Stomach (tissue), 9 donors: Measurements from ENCODE around the gene CKLF. TPM values are rescaled to one million over a fixed set of nuclear protein-coding genes. Genes with fewer than 3 reads are reported as not detected.

Source experiments
- DNase-seq, 2 donors: peaks; one replicate each; pipeline versions ENCODE4 v3.0.0 to v3.0.0-alpha.2; 2013 to 2019
- H3K27ac ChIP-seq, 5 donors: fragments of 200-600 bp in 4 of 5; sonication (generic) in 4 of 5; one replicate each; pipeline ENCODE4 v1.5.1; 2013 to 2019; ENCODE audit warnings: mild to moderate bottlenecking in 1 of 5, moderate library complexity in 1 of 5
- H3K27me3 ChIP-seq, 3 donors: fragments of 200-600 bp; sonication (generic); one replicate each; pipeline ENCODE4 v1.5.1; 2017 to 2019; ENCODE audit warnings: mixed run types in 1 of 3
- H3K36me3 ChIP-seq, 4 donors: fragments of 200-600 bp; sonication (generic); 1 replicate in 3 of 4; 2 replicates in 1 of 4; pipeline ENCODE4 v1.5.1; 2016 to 2019
- H3K4me1 ChIP-seq, 4 donors: fragments of 200-600 bp; sonication (generic); one replicate each; pipeline ENCODE4 v1.5.1; 2016 to 2019
- H3K4me3 ChIP-seq, 4 donors: fragments of 200-600 bp; sonication (generic) in 3 of 4; one replicate each; pipeline ENCODE4 v1.5.1; 2016 to 2019; ENCODE audit warnings: mild to moderate bottlenecking in 1 of 4
- H3K9me3 ChIP-seq, 4 donors: fragments of 200-600 bp; sonication (generic); one replicate each; pipeline ENCODE4 v1.5.1; 2016 to 2019
- EP300 ChIP-seq: sonication (generic); formaldehyde crosslinking; IDR thresholded peaks from one replicate; pipeline ENCODE4 v1.6.1; 2017; ENCODE audit warnings: antibody characterized with exemption
- POLR2A ChIP-seq, 4 donors: fragments of 450-650 bp; IDR thresholded peaks; one replicate each; pipeline ENCODE4 v1.6.1; 2016; ENCODE audit warnings: antibody characterized with exemption in 4 of 4, control low read depth in 2 of 4, mild to moderate bottlenecking in 1 of 4, moderate library complexity in 1 of 4
- POLR2AphosphoS5 ChIP-seq, 3 donors: sonication (generic); formaldehyde crosslinking; IDR thresholded peaks; one replicate each; pipeline ENCODE4 v1.6.1; 2016; ENCODE audit warnings: antibody characterized with exemption in 3 of 3
- WGBS, 5 donors: extraction: QIAGEN DNeasy Blood & Tissue Kit in 3 of 5; methylation state at CpG; one replicate each; pipeline versions ENCODE4 v1.1.5 to v1.1.7; 2013 to 2018; 5-methylcytosine and 5-hydroxymethylcytosine counted together
- intact Hi-C: fragments of 100-400 bp; cut with DNase I; formaldehyde crosslinking; loops from one replicate; pipeline ENCODE4 v1.15.1; 2023; ENCODE audit warnings: low total_unique reads
- polyA plus RNA-seq, 3 donors: library from polyadenylated mRNA; stranded (reverse); fragments of 200-250 nt; gene quantifications; one replicate each; pipeline ENCODE4 v1.2.3, GENCODE V29; 2013
- total RNA-seq, 5 donors: library from RNA; depleted of rRNA; stranded (reverse); fragments of >200 nt; gene quantifications; one replicate each; pipeline versions ENCODE4 v1.1.0 to v1.2.3, GENCODE V29; 2014 to 2016
- TF ChIP-seq, protein P1 (sequence below), 7 experiments: fragments of 450-650 bp in 4 of 7; fragments of 200-600 bp in 3 of 7; sonication (generic) in 3 of 7; IDR thresholded peaks; one replicate each; pipeline ENCODE4 v1.5.1; 2016 to 2019; ENCODE audit warnings: antibody characterized with exemption in 7 of 7, control low read depth in 2 of 7, mild to moderate bottlenecking in 1 of 7
- donor health status: healthy with polysubstance abuse.
- donor health status: Bipolar disorder and iron deficiency.
- donor health status: healthy.

CKLF gene
- total and polyA plus RNA-seq, 8 donors: 4.1 to 35.7 (median 25.2) TPM; not detected in 1

DNA sequence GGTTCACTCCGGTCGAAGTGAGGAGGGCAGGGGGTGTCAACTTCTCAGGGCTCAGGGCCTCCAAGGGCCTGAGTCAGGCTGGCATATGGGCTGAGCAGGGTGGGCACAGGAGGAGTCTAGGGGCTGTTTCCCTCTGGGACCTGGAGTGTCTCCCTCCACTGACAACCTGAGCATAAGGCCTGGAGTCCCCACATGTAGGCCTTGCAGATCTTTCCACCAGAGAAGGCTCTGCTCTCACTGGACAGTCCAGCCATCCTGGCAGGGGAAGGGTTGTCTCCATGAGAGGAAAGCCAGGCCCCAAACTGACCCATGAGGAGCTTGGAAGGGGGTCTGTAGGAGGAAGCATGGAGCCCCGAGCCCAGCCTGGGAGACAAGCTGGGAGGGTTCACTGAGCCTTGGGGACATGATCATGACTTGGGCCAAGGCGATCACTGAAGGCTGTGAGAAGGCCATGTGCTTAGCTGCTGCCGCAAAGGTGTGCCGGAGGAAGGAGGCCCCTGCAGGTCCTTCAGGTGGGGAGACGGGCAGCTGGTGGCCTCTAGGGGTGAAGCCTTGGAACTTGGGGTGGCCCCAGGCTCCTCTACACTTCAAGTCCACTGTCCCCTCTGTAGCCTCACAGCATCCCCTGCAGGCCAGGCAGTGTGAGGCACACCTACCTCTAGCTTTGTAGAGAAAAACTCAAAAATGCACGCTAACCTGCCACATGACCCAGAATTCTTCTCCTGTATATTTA lies 36.8 kb downstream of the CKLF start:
- TF ChIP-seq POLR2A (IDR thresholded peaks at IDR 0.05) (no peak), POLR2AphosphoS5 (IDR thresholded peaks at IDR 0.05) (no peak), EP300 (no peak)
- TF ChIP-seq, protein P1, sequence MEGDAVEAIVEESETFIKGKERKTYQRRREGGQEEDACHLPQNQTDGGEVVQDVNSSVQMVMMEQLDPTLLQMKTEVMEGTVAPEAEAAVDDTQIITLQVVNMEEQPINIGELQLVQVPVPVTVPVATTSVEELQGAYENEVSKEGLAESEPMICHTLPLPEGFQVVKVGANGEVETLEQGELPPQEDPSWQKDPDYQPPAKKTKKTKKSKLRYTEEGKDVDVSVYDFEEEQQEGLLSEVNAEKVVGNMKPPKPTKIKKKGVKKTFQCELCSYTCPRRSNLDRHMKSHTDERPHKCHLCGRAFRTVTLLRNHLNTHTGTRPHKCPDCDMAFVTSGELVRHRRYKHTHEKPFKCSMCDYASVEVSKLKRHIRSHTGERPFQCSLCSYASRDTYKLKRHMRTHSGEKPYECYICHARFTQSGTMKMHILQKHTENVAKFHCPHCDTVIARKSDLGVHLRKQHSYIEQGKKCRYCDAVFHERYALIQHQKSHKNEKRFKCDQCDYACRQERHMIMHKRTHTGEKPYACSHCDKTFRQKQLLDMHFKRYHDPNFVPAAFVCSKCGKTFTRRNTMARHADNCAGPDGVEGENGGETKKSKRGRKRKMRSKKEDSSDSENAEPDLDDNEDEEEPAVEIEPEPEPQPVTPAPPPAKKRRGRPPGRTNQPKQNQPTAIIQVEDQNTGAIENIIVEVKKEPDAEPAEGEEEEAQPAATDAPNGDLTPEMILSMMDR (IDR thresholded peaks at IDR 0.05): peak in 2 of 7 experiments; percentile 37 to 39
- 88 to 98% (median 92%) methylated on average over 7 to 8 of the region's 8 CpGs for WGBS, 5 donors
- H3K4me3 ChIP-seq: no peak overlapping the region
- H3K27ac ChIP-seq: no peak overlapping the region
- intact Hi-C loops: no loop called here
- H3K36me3 ChIP-seq: peaks cover 0 to 10% (median 4%) of the 10 kb centered on the region in 4 donors
- DNase-seq: peak; percentile 45 to 55
- peaks cover 0 to 11% (median 0%) of the 10 kb centered on the region in 4 donors for H3K4me1 ChIP-seq
- no peaks in the 10 kb centered on the region for H3K27me3 ChIP-seq
- peaks cover 0 to 4% (median 0%) of the 10 kb centered on the region in 4 donors for H3K9me3 ChIP-seq

DNA sequence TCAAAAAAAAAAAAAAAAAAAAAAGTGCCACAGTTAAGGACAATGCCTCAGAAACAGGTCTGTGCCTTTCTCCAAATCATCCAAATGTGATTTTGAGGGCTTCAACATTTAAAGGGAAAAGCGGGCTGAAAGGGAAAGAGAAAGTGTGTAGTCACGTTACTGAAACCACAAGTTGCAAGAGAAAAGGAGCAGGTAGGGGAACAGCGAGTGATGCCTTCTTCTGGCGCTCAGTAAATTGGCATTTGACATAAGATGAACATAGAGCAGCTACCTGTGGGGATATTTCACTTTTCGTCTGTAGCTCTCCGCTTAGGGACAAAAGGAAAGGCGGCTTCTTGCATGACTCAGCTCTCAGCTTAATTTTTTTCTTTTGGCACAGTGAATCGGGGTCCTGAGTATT lies 37.9 kb downstream of the CKLF start:
- WGBS, 5 donors: 75 to 78% (median 76%) methylated on average over 8 of the region's 8 CpGs
- Histone ChIP-seq H3K4me1 (peaks cover 0 to 11% (median 0%) of the 10 kb centered on the region in 4 donors), H3K36me3 (peaks cover 0 to 10% (median 4%) of the 10 kb centered on the region in 4 donors), H3K9me3 (peaks cover 0 to 4% (median 0%) of the 10 kb centered on the region in 4 donors), H3K4me3 (peak overlapping the region in 1 of 4 donors; percentile 10), H3K27ac (no peak overlapping the region), H3K27me3 (no peaks in the 10 kb centered on the region)
- intact Hi-C loops: no loop called here
- DNase-seq: no peak
- TF ChIP-seq, protein P1 (IDR thresholded peaks at IDR 0.05): no peak
- TF ChIP-seq POLR2A (IDR thresholded peaks at IDR 0.05): no peak
- no peak for TF ChIP-seq POLR2AphosphoS5 (IDR thresholded peaks at IDR 0.05)

DNA sequence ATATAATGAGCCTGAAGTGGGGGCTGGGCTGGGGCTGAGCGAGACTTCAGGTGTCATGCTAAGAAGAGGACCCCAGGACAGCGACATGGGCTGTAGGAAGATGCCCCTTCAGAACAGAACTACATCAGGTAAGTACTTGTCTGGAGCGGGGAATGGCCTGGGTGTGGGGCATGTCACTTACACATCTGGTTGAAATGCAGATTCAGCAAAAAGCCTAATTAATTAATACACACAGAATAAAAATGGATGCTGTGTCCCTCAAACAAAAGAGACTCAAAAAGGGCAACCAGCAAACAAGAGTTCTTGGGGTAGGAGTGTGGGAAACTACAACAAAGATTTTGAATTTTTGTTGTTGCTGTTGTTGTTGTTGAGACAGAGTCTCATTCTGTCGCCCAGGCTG lies 38.6 kb downstream of the CKLF start:
- Histone ChIP-seq H3K36me3 (peaks cover 0 to 8% (median 4%) of the 10 kb centered on the region in 4 donors), H3K27me3 (no peaks in the 10 kb centered on the region), H3K27ac (no peak overlapping the region), H3K9me3 (peaks cover 0 to 4% (median 0%) of the 10 kb centered on the region in 4 donors), H3K4me1 (peaks cover 0 to 7% (median 0%) of the 10 kb centered on the region in 4 donors), H3K4me3 (no peak overlapping the region)
- intact Hi-C loops: no loop called here
- no peak for DNase-seq
- TF ChIP-seq EP300 (no peak), POLR2AphosphoS5 (IDR thresholded peaks at IDR 0.05) (no peak), POLR2A (IDR thresholded peaks at IDR 0.05) (no peak)
- TF ChIP-seq, protein P1 (IDR thresholded peaks at IDR 0.05): no peak
- 84 to 96% (median 94%) methylated on average over 4 of the region's 4 CpGs for WGBS, 5 donors

DNA sequence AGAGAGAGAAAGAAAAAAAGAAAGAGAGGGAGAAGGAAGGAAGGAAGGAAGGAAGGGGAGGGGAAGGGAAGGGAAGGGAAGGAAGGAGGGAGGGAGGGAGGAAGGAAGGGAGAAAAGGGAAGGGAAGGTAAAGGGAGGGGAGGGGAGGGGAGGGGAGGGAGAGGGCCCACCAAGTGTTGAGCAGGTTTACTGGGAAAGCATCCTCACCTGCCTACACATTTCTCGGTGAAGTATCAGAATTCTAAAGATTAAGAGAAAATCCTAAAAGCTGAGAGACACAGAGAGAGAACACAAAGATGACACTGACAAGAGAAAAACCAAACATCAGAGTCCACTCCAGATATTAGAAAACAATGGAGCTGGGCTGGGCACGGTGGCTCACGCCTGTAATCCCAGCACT lies 39.9 kb downstream of the CKLF start:
- Histone ChIP-seq H3K27me3 (no peaks in the 10 kb centered on the region), H3K9me3 (peaks cover 0 to 4% (median 0%) of the 10 kb centered on the region in 4 donors), H3K27ac (no peak overlapping the region), H3K4me1 (peaks cover 0 to 5% (median 0%) of the 10 kb centered on the region in 4 donors), H3K36me3 (no peaks in the 10 kb centered on the region), H3K4me3 (no peak overlapping the region)
- 78 to 92% (median 90%) methylated on average over 3 of the region's 3 CpGs for WGBS, 5 donors
- no peak for DNase-seq
- TF ChIP-seq, protein P1 (IDR thresholded peaks at IDR 0.05): no peak
- TF ChIP-seq POLR2AphosphoS5 (IDR thresholded peaks at IDR 0.05) (no peak), POLR2A (IDR thresholded peaks at IDR 0.05) (no peak), EP300 (no peak)
- intact Hi-C loops: no loop called here
